ENCODE data around the gene ENO1.
"Not testable (repeated sequence)": the region's sequence is repeated elsewhere in the genome, so short reads cannot be mapped to it uniquely, and the experiment has no call there.

Gene ENO1

DNA sequence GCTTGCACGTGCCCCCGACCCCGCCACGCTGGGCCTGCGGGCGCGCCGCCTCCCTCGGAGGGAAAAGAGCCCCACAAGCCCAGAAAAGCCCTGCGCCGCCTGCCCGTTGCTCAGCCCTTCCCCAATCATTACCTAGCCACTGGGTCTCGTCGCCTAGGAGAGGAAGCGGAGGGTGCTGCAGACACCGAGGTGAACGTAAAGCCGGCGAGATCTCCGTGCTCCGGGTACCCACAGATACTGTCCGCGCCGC lies at the start of gene ENO1:
Gene ENO1, minus strand, starts transcription at position 239 of the 250 bp plus-strand sequence. CDS start 3,778 bp downstream, outside the sequence.
- no peak for DNase-seq (ENCODE audit: extremely low spot score)
- TF ChIP-seq SP1 (IDR thresholded peaks at IDR 0.05) (no peak), L3MBTL2 (conservative IDR thresholded peaks at IDR 0.05) (no peak), FOXM1 (IDR thresholded peaks at IDR 0.05; ENCODE audit: borderline replicate concordance) (no peak; the same call in 1 of the 2 replicates)
- TF ChIP-seq, protein P1, sequence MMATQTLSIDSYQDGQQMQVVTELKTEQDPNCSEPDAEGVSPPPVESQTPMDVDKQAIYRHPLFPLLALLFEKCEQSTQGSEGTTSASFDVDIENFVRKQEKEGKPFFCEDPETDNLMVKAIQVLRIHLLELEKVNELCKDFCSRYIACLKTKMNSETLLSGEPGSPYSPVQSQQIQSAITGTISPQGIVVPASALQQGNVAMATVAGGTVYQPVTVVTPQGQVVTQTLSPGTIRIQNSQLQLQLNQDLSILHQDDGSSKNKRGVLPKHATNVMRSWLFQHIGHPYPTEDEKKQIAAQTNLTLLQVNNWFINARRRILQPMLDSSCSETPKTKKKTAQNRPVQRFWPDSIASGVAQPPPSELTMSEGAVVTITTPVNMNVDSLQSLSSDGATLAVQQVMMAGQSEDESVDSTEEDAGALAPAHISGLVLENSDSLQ (IDR thresholded peaks at IDR 0.05): no peak
- ChIA-PET POLR2A (interaction anchor here (0.6 to 4.8 kb wide), 21 partner anchors 8 to 372 kb away, joined by 3 to 36 read pairs (median 3); no protein-coding TSS in a partner anchor), CTCF (no interaction called here)

DNA sequence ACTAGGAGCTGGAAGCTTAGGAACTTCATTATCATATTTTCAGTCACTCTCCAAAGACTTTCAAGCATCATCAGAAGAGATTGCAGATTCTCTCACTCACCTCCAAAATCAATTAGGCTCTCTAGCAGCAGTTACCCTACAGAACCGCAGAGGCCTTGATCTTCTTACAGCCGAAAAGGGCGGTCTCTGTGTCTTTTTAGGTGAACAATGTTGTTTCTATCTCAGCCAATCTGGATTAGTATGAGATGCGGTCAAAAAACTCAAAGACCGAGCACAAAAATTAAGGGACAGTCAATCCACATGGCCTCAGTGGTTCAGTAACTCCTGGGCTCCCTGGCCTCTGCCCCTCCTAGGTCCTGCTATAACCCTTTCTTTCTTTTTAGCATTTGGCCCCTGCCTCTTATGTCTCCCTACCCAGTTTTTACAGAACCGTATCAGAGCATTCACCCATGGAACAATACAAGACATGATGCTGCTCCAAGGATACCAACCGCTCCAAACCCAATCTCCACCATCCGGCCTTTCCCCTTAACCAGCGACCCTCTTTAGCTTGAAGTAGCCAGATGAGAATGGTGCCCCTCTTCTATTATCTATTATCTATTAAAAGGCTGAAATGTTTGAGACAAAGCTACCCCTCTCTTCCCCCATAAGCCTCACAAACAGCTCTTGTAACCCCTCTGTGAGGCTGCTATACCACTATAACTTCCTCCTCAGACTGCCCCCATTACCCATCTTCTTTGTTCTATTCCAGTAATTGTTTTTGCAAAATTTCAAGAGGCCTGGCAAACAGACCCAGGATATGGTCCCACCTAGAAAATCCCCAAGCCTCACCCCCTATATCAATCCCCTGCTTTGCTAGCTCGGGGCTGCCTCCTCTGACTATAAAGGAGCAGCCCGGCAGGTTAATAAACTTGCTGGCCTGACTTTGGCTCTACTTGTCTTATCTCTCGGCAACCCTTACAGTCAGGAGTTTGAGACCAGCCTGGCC lies 48.5 kb upstream of the ENO1 start:
- POLR2A ChIA-PET: no interaction called here
- CTCF ChIA-PET: no interaction called here
- TF ChIP-seq TARDBP (IDR thresholded peaks at IDR 0.05) (no peak), HDGF (IDR thresholded peaks at IDR 0.05; ENCODE audit: borderline replicate concordance) (no peak), CTBP1 (IDR thresholded peaks at IDR 0.05; ENCODE audit: borderline replicate concordance) (no peak), FOXA1 (IDR thresholded peaks at IDR 0.05) (no peak), ELF4 (IDR thresholded peaks at IDR 0.05) (no peak), SP1 (IDR thresholded peaks at IDR 0.05) (no peak), BHLHE40 (IDR thresholded peaks at IDR 0.05; ENCODE audit: borderline replicate concordance) (no peak), FOXM1 (IDR thresholded peaks at IDR 0.05; ENCODE audit: borderline replicate concordance) (no peak), ARNT (IDR thresholded peaks at IDR 0.05) (no peak), FOXK2 (IDR thresholded peaks at IDR 0.05) (no peak), SUZ12 (IDR thresholded peaks at IDR 0.05) (no peak)
- DNase-seq (ENCODE audit: extremely low spot score): no peak

DNA sequence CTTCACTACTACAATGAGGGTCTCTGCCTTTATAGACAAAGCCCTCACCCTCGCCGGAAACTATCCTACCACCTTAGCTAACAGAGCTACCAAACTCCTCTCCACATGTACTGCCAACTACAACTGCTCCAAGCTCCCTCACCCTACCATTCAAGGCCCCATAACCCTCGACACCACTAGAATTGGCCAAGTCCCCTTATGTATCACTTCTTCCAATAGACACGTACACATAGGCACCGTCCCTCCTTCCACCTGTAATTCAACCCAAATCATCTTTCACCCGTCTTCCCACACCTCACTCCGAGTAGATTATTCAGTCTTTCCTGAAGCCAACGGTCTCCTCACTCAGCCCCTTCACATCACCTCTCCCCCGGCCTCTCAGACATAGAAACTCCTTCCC lies 47.5 kb upstream of the ENO1 start:
- no peak for TF ChIP-seq FOXM1 (IDR thresholded peaks at IDR 0.05; ENCODE audit: borderline replicate concordance)
- TF ChIP-seq, protein P1 (IDR thresholded peaks at IDR 0.05): no peak
- TF ChIP-seq NFRKB (IDR thresholded peaks at IDR 0.05): no peak
- no peak for TF ChIP-seq LEF1 (IDR thresholded peaks at IDR 0.05; ENCODE audit: borderline replicate concordance)
- no peak for TF ChIP-seq SP1 (IDR thresholded peaks at IDR 0.05)
- TF ChIP-seq FOXA1 (IDR thresholded peaks at IDR 0.05): no peak
- TF ChIP-seq ZNF384 (IDR thresholded peaks at IDR 0.05): no peak
- no peak for TF ChIP-seq SUZ12 (IDR thresholded peaks at IDR 0.05)
- TF ChIP-seq L3MBTL2 (conservative IDR thresholded peaks at IDR 0.05): no peak
- DNase-seq (ENCODE audit: extremely low spot score): no peak
- CTCF ChIA-PET: no interaction called here
- POLR2A ChIA-PET: no interaction called here

DNA sequence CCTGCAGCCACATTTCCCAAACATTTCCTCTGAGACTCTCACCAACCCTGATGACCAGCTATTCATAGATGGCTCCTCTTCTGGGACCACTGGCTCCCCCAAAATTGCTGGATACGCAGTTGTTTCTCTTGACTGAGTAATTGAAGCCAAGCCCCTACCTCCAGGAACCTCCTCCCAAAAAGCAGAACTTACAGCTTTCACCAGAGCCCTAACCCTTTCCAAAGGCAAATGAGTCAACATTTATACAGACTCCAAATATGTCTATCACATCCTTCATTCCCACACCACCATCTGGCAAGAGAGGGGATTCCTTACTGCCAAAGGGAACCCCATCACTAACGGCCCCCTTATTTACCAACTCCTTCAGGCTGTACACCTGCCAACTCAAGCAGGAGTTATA lies 46.9 kb upstream of the ENO1 start:
- ChIA-PET CTCF (no interaction called here), POLR2A (no interaction called here)
- no peak for TF ChIP-seq ARNT (IDR thresholded peaks at IDR 0.05)
- TF ChIP-seq ELF4 (IDR thresholded peaks at IDR 0.05): no peak
- no peak for TF ChIP-seq CTBP1 (IDR thresholded peaks at IDR 0.05; ENCODE audit: borderline replicate concordance)
- no peak for TF ChIP-seq SUZ12 (IDR thresholded peaks at IDR 0.05)
- TF ChIP-seq L3MBTL2 (conservative IDR thresholded peaks at IDR 0.05): no peak
- no peak for TF ChIP-seq FOXK2 (IDR thresholded peaks at IDR 0.05)
- no peak for DNase-seq (ENCODE audit: extremely low spot score)

DNA sequence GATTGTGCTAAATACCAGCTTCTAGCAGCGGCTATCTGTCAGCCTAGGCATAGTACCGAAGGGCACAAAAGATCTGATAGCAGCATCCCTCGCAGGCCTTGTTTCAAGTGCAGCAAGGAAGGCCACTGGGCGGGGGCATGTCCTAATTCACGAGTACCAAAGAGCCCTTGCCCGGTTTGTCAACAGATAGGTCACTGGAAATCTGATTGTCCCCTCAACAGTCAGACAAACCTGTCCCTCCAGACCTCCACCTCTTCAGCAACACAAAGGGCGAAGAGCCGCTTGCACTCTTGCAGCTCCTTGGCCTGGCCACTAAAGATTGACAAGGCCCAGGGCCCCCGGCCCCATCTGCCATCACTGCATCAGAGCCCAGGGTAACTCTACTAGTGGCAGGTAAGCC lies 44.5 kb upstream of the ENO1 start:
- no peak for TF ChIP-seq FOXK2 (IDR thresholded peaks at IDR 0.05)
- TF ChIP-seq ZNF384 (IDR thresholded peaks at IDR 0.05): no peak
- TF ChIP-seq FOXA1 (IDR thresholded peaks at IDR 0.05): no peak
- TF ChIP-seq, protein P1 (IDR thresholded peaks at IDR 0.05): no peak
- no peak for TF ChIP-seq FOXM1 (IDR thresholded peaks at IDR 0.05; ENCODE audit: borderline replicate concordance)
- TF ChIP-seq BHLHE40 (IDR thresholded peaks at IDR 0.05; ENCODE audit: borderline replicate concordance): no peak
- no peak for TF ChIP-seq ARNT (IDR thresholded peaks at IDR 0.05)
- no peak for TF ChIP-seq LEF1 (IDR thresholded peaks at IDR 0.05; ENCODE audit: borderline replicate concordance)
- TF ChIP-seq SUZ12 (IDR thresholded peaks at IDR 0.05): no peak
- no peak for TF ChIP-seq TARDBP (IDR thresholded peaks at IDR 0.05)
- no peak for DNase-seq (ENCODE audit: extremely low spot score)
- ChIA-PET POLR2A (no interaction called here), CTCF (no interaction called here)

DNA sequence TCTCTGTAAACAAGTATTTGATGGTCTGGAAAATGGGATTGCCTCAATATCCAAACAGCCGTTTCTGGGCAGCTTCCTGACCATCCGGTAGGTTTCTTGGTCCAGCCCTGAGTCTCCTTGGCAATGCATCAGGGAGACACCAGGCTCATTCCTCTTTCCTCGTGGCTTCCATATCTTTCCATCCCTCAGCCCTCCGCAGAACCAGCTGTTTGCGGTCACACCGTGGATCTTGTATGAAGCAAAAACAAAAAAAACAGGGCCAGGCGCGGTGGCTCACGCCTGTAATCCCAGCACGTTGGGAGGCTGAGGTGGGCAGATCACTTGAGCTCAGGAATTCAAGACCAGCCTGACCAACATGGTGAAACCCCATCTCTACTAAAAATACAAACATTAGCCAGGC lies 39.0 kb upstream of the ENO1 start:
- DNase-seq (ENCODE audit: extremely low spot score); POLR2A ChIA-PET: not testable (repeated sequence)
- CTCF ChIA-PET: interaction anchor here (0.7 to 1.4 kb wide), 3 partner anchors 71 to 184 kb away, joined by 4 to 5 read pairs (median 4); no protein-coding TSS in a partner anchor

DNA sequence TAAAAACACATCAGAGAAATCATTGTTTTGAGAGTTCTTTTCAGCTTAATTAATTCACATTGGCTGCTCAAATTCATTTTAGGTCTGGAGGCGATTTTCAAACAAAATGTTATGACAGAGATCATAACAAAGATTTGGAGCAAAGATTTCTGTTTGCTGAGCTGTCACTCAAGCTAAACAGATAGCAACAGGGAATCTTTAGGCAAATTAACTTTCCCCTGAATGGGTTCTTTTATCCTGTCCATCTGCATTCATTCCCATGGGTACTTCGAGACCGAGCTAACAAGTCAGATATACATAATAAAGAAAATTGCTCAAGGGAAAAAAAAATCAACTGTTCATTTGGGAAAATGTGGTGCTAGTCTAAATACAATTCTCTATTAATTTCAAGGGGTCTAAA lies 37.0 kb upstream of the ENO1 start:
- ChIA-PET CTCF (interaction anchor here (0.6 to 1.3 kb wide), 3 partner anchors 67 to 421 kb away, joined by 3 to 5 read pairs (median 4); no protein-coding TSS in a partner anchor), POLR2A (no interaction called here)
- DNase-seq (ENCODE audit: extremely low spot score): no peak
- no peak for TF ChIP-seq BHLHE40 (IDR thresholded peaks at IDR 0.05; ENCODE audit: borderline replicate concordance)
- TF ChIP-seq NFRKB (IDR thresholded peaks at IDR 0.05): no peak
- no peak for TF ChIP-seq SP1 (IDR thresholded peaks at IDR 0.05)
- TF ChIP-seq HDGF (IDR thresholded peaks at IDR 0.05; ENCODE audit: borderline replicate concordance): no peak
- TF ChIP-seq, protein P1 (IDR thresholded peaks at IDR 0.05): no peak; the same call in 1 of the 2 replicates
- no peak for TF ChIP-seq ARNT (IDR thresholded peaks at IDR 0.05)
- TF ChIP-seq TARDBP (IDR thresholded peaks at IDR 0.05): no peak
- no peak for TF ChIP-seq FOXM1 (IDR thresholded peaks at IDR 0.05; ENCODE audit: borderline replicate concordance)
- no peak for TF ChIP-seq CTBP1 (IDR thresholded peaks at IDR 0.05; ENCODE audit: borderline replicate concordance)
- TF ChIP-seq FOXA1 (IDR thresholded peaks at IDR 0.05): no peak
- TF ChIP-seq FOXK2 (IDR thresholded peaks at IDR 0.05): no peak
- TF ChIP-seq LEF1 (IDR thresholded peaks at IDR 0.05; ENCODE audit: borderline replicate concordance): no peak
- TF ChIP-seq SUZ12 (IDR thresholded peaks at IDR 0.05): no peak

Data from HEK293T (cell line).